DOHH2 (cell line): ENCODE data around the gene CPNE6.

Experiments used
- EZH2phosphoT487 ChIP-seq: fragments of 200-600 bp; sonication (generic); IDR thresholded peaks from 2 replicates; pipeline ENCODE4 v1.6.1; 2017; ENCODE audit warnings: borderline replicate concordance, mild to moderate bottlenecking, antibody characterized with exemption, low read length, moderate library complexity, mixed read lengths
- TF ChIP-seq, protein P1 (sequence below): fragments of 200-600 bp; sonication (generic); IDR thresholded peaks from one replicate; pipeline ENCODE4 v1.5.1; 2014; ENCODE audit warnings: antibody characterized with exemption, mild to moderate bottlenecking, low read depth, low read length; ENCODE audit not compliant: poor library complexity, severe bottlenecking

DNA sequence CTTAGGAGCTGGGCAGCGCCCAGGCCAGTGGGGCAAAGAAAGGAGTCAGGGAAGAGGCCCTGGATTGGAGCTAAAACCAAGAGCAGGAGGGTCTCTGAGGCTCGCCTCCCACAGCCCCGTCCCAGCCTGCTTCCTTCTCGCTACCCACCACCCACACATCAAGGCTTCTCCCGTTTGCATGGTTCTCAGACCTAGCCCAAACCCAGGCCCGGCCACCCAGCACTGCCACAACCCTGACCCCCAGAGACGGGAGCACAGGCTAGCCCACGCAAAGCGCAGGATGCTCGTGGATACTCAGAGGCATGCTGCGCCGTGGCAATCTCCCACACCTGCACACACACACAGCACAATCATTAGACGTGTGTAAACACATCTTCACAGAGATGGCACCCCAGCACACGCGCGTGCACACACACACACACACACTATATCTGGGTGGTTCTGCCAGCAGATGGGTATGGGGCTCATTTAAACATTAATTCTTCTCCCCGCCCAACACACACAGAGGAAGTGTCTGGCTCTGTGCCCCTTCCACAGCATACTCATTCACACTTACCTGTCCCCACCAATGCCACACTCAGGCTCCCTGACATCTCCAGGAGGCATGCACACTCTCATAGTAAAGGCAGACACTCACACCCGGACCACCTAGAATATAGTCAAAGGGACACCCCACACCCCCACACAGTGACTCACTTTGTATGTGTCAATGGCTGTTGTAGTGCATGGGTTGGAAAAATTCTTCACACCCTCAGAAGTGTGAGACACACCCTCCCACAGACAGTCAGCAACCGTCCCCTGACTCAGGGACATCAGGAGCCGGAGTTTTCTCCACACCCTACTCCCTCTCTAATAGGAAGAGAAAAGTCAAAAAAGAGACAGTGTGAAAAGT is 18.5 kb upstream of the CPNE6 start:
- TF ChIP-seq, protein P1, sequence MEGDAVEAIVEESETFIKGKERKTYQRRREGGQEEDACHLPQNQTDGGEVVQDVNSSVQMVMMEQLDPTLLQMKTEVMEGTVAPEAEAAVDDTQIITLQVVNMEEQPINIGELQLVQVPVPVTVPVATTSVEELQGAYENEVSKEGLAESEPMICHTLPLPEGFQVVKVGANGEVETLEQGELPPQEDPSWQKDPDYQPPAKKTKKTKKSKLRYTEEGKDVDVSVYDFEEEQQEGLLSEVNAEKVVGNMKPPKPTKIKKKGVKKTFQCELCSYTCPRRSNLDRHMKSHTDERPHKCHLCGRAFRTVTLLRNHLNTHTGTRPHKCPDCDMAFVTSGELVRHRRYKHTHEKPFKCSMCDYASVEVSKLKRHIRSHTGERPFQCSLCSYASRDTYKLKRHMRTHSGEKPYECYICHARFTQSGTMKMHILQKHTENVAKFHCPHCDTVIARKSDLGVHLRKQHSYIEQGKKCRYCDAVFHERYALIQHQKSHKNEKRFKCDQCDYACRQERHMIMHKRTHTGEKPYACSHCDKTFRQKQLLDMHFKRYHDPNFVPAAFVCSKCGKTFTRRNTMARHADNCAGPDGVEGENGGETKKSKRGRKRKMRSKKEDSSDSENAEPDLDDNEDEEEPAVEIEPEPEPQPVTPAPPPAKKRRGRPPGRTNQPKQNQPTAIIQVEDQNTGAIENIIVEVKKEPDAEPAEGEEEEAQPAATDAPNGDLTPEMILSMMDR, result no peak
- no peak for TF ChIP-seq EZH2phosphoT487
